LNCaP clone FGC (cell line): ENCODE results near the gene AKAP13.
A peak's percentile ranks its signal among the peaks of the same experiment; 100 is the strongest.

Source experiments
- DNase-seq: peaks from one replicate; pipeline ENCODE4 v3.0.0-alpha.2; 2011; ENCODE audit warnings: low read depth
- H3K4me3 ChIP-seq: 2 replicates; pipeline ENCODE4 v1.5.1; 2011; ENCODE audit warnings: mild to moderate bottlenecking, low read depth, low read length, control low read depth
- CTCF ChIP-seq: IDR thresholded peaks from 2 replicates; pipeline ENCODE4 v1.5.1; 2012; ENCODE audit warnings: mild to moderate bottlenecking; ENCODE audit not compliant: control insufficient read depth, insufficient read depth; ENCODE audit errors: extremely low read depth

Gene AKAP13

GRCh38 chr15:85571780-85572179 is 191.4 kb downstream of the AKAP13 start:
- no peak overlapping the region for H3K4me3 ChIP-seq
- DNase-seq = no peak
- TF ChIP-seq CTCF = no peak

- DNase-seq = no peak
- H3K4me3 ChIP-seq = no peak overlapping the region
- TF ChIP-seq CTCF = no peak
Measured at GRCh38 chr15:85576392-85576791, 196.0 kb downstream of the AKAP13 start.

- no peak overlapping the region for H3K4me3 ChIP-seq
- no peak for TF ChIP-seq CTCF
- DNase-seq = no peak
Measured at GRCh38 chr15:85578941-85579701, 198.7 kb downstream of the AKAP13 start.

- DNase-seq = no peak
- no peak overlapping the region for H3K4me3 ChIP-seq
- peak; percentile 11; the same call in 1 of the 2 replicates for TF ChIP-seq CTCF
Measured at GRCh38 chr15:85579957-85580694, 199.7 kb downstream of the AKAP13 start.

GRCh38 chr15:85580879-85581278 is 200.5 kb downstream of the AKAP13 start:
- no peak overlapping the region for H3K4me3 ChIP-seq
- DNase-seq = no peak
- TF ChIP-seq CTCF = no peak

- H3K4me3 ChIP-seq = no peak overlapping the region
- DNase-seq = no peak
- TF ChIP-seq CTCF = no peak
Measured at GRCh38 chr15:85581495-85581894, 201.1 kb downstream of the AKAP13 start.
